Activated T-cell treated with anti-CD3 and anti-CD28 coated beads, Interleukin-2, amount 50 U/mL, for 4 hours (primary cell): ENCODE results near the gene KIAA1328. TPM values are rescaled to one million over a fixed set of nuclear protein-coding genes. Genes with fewer than 3 reads are reported as not detected.
"Not testable (repeated sequence)": the region's sequence is repeated elsewhere in the genome, so short reads cannot be mapped to it uniquely, and the experiment has no call there.

ENCODE experiments used
- ATAC-seq, 2 donors: fragments of 200-7000 bp; cut with Tn5 transposase; one replicate each; pipeline ENCODE4 v1.10.0; 2021
- DNase-seq: peaks from one replicate; pipeline ENCODE4 v3.0.0-alpha.2; 2020
- H3K27me3 Mint-ChIP-seq: one replicate; pipeline ENCODE4 v1.8.0; 2021; ENCODE audit warnings: low read depth, mixed read lengths
- H3K36me3 Mint-ChIP-seq: one replicate; pipeline ENCODE4 v1.8.0; 2022; ENCODE audit warnings: mixed read lengths; ENCODE audit not compliant: insufficient read depth
- H3K4me1 Mint-ChIP-seq: one replicate; pipeline ENCODE4 v1.8.0; 2021; ENCODE audit warnings: low read depth, mixed read lengths
- H3K4me3 Mint-ChIP-seq: one replicate; pipeline ENCODE4 v1.8.0; 2021; ENCODE audit warnings: mild to moderate bottlenecking, moderate library complexity, mixed read lengths
- H3K9me3 Mint-ChIP-seq: one replicate; pipeline ENCODE4 v1.8.0; 2021; ENCODE audit warnings: mixed read lengths
- total RNA-seq, 3 donors: library from RNA; stranded (reverse); gene quantifications; one replicate each; pipeline ENCODE4 v1.2.1, GENCODE V29; 2021

Gene KIAA1328
- total RNA-seq, 3 donors from 2014 or later = 4.3 to 5.2 (median 4.8) TPM

GRCh38 chr18:36909282-36909681 is 80.4 kb downstream of the KIAA1328 start:
- not testable (repeated sequence) for ATAC-seq, H3K4me3 Mint-ChIP-seq, DNase-seq, H3K27me3 Mint-ChIP-seq, H3K9me3 Mint-ChIP-seq
- peaks cover 21% of the 10 kb centered on the region for H3K36me3 Mint-ChIP-seq
- H3K4me1 Mint-ChIP-seq = peaks cover 22% of the 10 kb centered on the region

- DNase-seq = no peak
- no peak for ATAC-seq
- peaks cover 22% of the 10 kb centered on the region for H3K4me1 Mint-ChIP-seq
- peaks cover 3% of the 10 kb centered on the region for H3K9me3 Mint-ChIP-seq
- H3K36me3 Mint-ChIP-seq = peaks cover 12% of the 10 kb centered on the region
- no peaks in the 10 kb centered on the region for H3K27me3 Mint-ChIP-seq
- H3K4me3 Mint-ChIP-seq = no peak overlapping the region
Measured at GRCh38 chr18:36912887-36913286, 84.0 kb downstream of the KIAA1328 start.

- DNase-seq = no peak
- Mint-ChIP-seq H3K36me3 (peaks cover 12% of the 10 kb centered on the region), H3K4me1 (peaks cover 10% of the 10 kb centered on the region), H3K9me3 (no peaks in the 10 kb centered on the region), H3K27me3 (no peaks in the 10 kb centered on the region), H3K4me3 (no peak overlapping the region)
- no peak for ATAC-seq
Measured at GRCh38 chr18:36917907-36918306, 89.0 kb downstream of the KIAA1328 start.

- Mint-ChIP-seq H3K4me3 (no peak overlapping the region), H3K4me1 (peaks cover 2% of the 10 kb centered on the region), H3K27me3 (no peaks in the 10 kb centered on the region), H3K9me3 (no peaks in the 10 kb centered on the region), H3K36me3 (peaks cover 18% of the 10 kb centered on the region)
- ATAC-seq = no peak
- no peak for DNase-seq
Measured at GRCh38 chr18:36929601-36930000, 100.7 kb downstream of the KIAA1328 start.

- peaks cover 2% of the 10 kb centered on the region for H3K4me1 Mint-ChIP-seq
- peaks cover 5% of the 10 kb centered on the region for H3K9me3 Mint-ChIP-seq
- H3K36me3 Mint-ChIP-seq = peaks cover 20% of the 10 kb centered on the region
- no peaks in the 10 kb centered on the region for H3K27me3 Mint-ChIP-seq
- no peak overlapping the region for H3K4me3 Mint-ChIP-seq
- ATAC-seq (no peak), DNase-seq (no peak)
Measured at GRCh38 chr18:36931106-36931505, 102.2 kb downstream of the KIAA1328 start.

- DNase-seq (no peak), ATAC-seq (no peak)
- peaks cover 2% of the 10 kb centered on the region for H3K4me1 Mint-ChIP-seq
- no peaks in the 10 kb centered on the region for H3K27me3 Mint-ChIP-seq
- H3K4me3 Mint-ChIP-seq = no peak overlapping the region
- H3K9me3 Mint-ChIP-seq = peaks cover 24% of the 10 kb centered on the region
- H3K36me3 Mint-ChIP-seq = peaks cover 38% of the 10 kb centered on the region
Measured at GRCh38 chr18:36933552-36933951, 104.6 kb downstream of the KIAA1328 start.

GRCh38 chr18:36934884-36935283 is 106.0 kb downstream of the KIAA1328 start:
- H3K9me3 Mint-ChIP-seq = peaks cover 29% of the 10 kb centered on the region
- H3K4me1 Mint-ChIP-seq = no peaks in the 10 kb centered on the region
- no peaks in the 10 kb centered on the region for H3K27me3 Mint-ChIP-seq
- no peak for ATAC-seq
- peaks cover 35% of the 10 kb centered on the region for H3K36me3 Mint-ChIP-seq
- no peak overlapping the region for H3K4me3 Mint-ChIP-seq
- no peak for DNase-seq

- Mint-ChIP-seq H3K9me3 (peaks cover 15% of the 10 kb centered on the region), H3K27me3 (no peaks in the 10 kb centered on the region), H3K4me1 (no peaks in the 10 kb centered on the region), H3K4me3 (no peak overlapping the region), H3K36me3 (peaks cover 15% of the 10 kb centered on the region)
- ATAC-seq (no peak), DNase-seq (no peak)
Measured at GRCh38 chr18:36942264-36942663, 113.3 kb downstream of the KIAA1328 start.

- H3K9me3 Mint-ChIP-seq = no peaks in the 10 kb centered on the region
- H3K4me3 Mint-ChIP-seq = no peak overlapping the region
- H3K27me3 Mint-ChIP-seq = no peaks in the 10 kb centered on the region
- DNase-seq (no peak), ATAC-seq (no peak)
- H3K36me3 Mint-ChIP-seq = peaks cover 8% of the 10 kb centered on the region
- no peaks in the 10 kb centered on the region for H3K4me1 Mint-ChIP-seq
Measured at GRCh38 chr18:36947820-36948348, 119.0 kb downstream of the KIAA1328 start.

GRCh38 chr18:36950282-36950681 is 121.4 kb downstream of the KIAA1328 start:
- DNase-seq (no peak), ATAC-seq (no peak)
- no peak overlapping the region for H3K4me3 Mint-ChIP-seq
- H3K9me3 Mint-ChIP-seq = no peaks in the 10 kb centered on the region
- no peaks in the 10 kb centered on the region for H3K27me3 Mint-ChIP-seq
- no peaks in the 10 kb centered on the region for H3K4me1 Mint-ChIP-seq
- peaks cover 6% of the 10 kb centered on the region for H3K36me3 Mint-ChIP-seq

- Mint-ChIP-seq H3K4me3 (no peak overlapping the region), H3K27me3 (no peaks in the 10 kb centered on the region), H3K36me3 (peaks cover 7% of the 10 kb centered on the region), H3K4me1 (no peaks in the 10 kb centered on the region), H3K9me3 (no peaks in the 10 kb centered on the region)
- DNase-seq (no peak), ATAC-seq (no peak)
Measured at GRCh38 chr18:36950960-36951359, 122.0 kb downstream of the KIAA1328 start.

GRCh38 chr18:36953047-36953446 is 124.1 kb downstream of the KIAA1328 start:
- no peak for ATAC-seq
- DNase-seq = no peak
- peaks cover 17% of the 10 kb centered on the region for H3K36me3 Mint-ChIP-seq
- peaks cover 4% of the 10 kb centered on the region for H3K9me3 Mint-ChIP-seq
- H3K27me3 Mint-ChIP-seq = no peaks in the 10 kb centered on the region
- H3K4me3 Mint-ChIP-seq = no peak overlapping the region
- no peaks in the 10 kb centered on the region for H3K4me1 Mint-ChIP-seq

GRCh38 chr18:36960038-36960437 is 131.1 kb downstream of the KIAA1328 start:
- ATAC-seq (no peak), DNase-seq (no peak)
- Mint-ChIP-seq H3K36me3 (peaks cover 50% of the 10 kb centered on the region), H3K27me3 (no peaks in the 10 kb centered on the region), H3K9me3 (peaks cover 12% of the 10 kb centered on the region), H3K4me1 (no peaks in the 10 kb centered on the region), H3K4me3 (no peak overlapping the region)

- peaks cover 50% of the 10 kb centered on the region for H3K36me3 Mint-ChIP-seq
Measured at GRCh38 chr18:36963464-36963863, 134.5 kb downstream of the KIAA1328 start.

GRCh38 chr18:36974686-36975085 is 145.8 kb downstream of the KIAA1328 start:
- Mint-ChIP-seq H3K27me3 (no peaks in the 10 kb centered on the region), H3K4me1 (no peaks in the 10 kb centered on the region), H3K4me3 (no peak overlapping the region), H3K9me3 (peaks cover 29% of the 10 kb centered on the region), H3K36me3 (peaks cover 29% of the 10 kb centered on the region)
- no peak for ATAC-seq
- no peak for DNase-seq

More at GRCh38 chr18:36963464-36963863, 134.5 kb downstream of the KIAA1328 start:
- no peak overlapping the region for H3K4me3 Mint-ChIP-seq
- H3K4me1 Mint-ChIP-seq = no peaks in the 10 kb centered on the region
- peaks cover 30% of the 10 kb centered on the region for H3K9me3 Mint-ChIP-seq
- ATAC-seq (no peak), DNase-seq (no peak)
- H3K27me3 Mint-ChIP-seq = no peaks in the 10 kb centered on the region

- peaks cover 9% of the 10 kb centered on the region for H3K9me3 Mint-ChIP-seq
- H3K4me3 Mint-ChIP-seq = no peak overlapping the region
- DNase-seq = no peak
- H3K27me3 Mint-ChIP-seq = no peaks in the 10 kb centered on the region
- no peaks in the 10 kb centered on the region for H3K4me1 Mint-ChIP-seq
- H3K36me3 Mint-ChIP-seq = peaks cover 28% of the 10 kb centered on the region
- no peak for ATAC-seq
Measured at GRCh38 chr18:36977121-36977520, 148.2 kb downstream of the KIAA1328 start.
